IPS DF 19.7 (cell line): Measurements from ENCODE around the gene MAB21L3.

Experiments
- DNase-seq: peaks from one replicate; pipeline ENCODE4 v3.0.0-alpha.2; 2013; ENCODE audit warnings: low read depth, low spot score

Gene MAB21L3

GRCh38 chr1:116107371-116107770, 3.8 kb upstream of the MAB21L3 start:
- no peak for DNase-seq

GRCh38 chr1:116111524-116112021, 374 bp downstream of the MAB21L3 start:
- no peak for DNase-seq

GRCh38 chr1:116112388-116113140, 1.4 kb downstream of the MAB21L3 start:
- DNase-seq, result no peak

GRCh38 chr1:116113615-116114014, 2.4 kb downstream of the MAB21L3 start:
- no peak for DNase-seq

GRCh38 chr1:116115476-116116439, 4.6 kb downstream of the MAB21L3 start:
- no peak for DNase-seq

- no peak for DNase-seq
These were observed 7.3 kb downstream of the MAB21L3 start for GRCh38 chr1:116118471-116118870.

GRCh38 chr1:116119876-116120275, 8.7 kb downstream of the MAB21L3 start:
- no peak for DNase-seq

GRCh38 chr1:116122955-116123757, 12.0 kb downstream of the MAB21L3 start:
- DNase-seq, result no peak

GRCh38 chr1:116123837-116124533, 12.8 kb downstream of the MAB21L3 start:
- DNase-seq, result no peak

- DNase-seq, result no peak
These were observed 14.6 kb downstream of the MAB21L3 start for GRCh38 chr1:116125758-116126157.

GRCh38 chr1:116126281-116126680, 15.1 kb downstream of the MAB21L3 start:
- DNase-seq, result no peak

- DNase-seq, result no peak
These were observed 16.1 kb downstream of the MAB21L3 start for GRCh38 chr1:116127123-116127847.

GRCh38 chr1:116127848-116128540, 16.8 kb downstream of the MAB21L3 start:
- no peak for DNase-seq

GRCh38 chr1:116128664-116129063, 17.5 kb downstream of the MAB21L3 start:
- no peak for DNase-seq

GRCh38 chr1:116129537-116129936, 18.3 kb downstream of the MAB21L3 start:
- DNase-seq, result no peak

- DNase-seq, result no peak
These were observed 19.2 kb downstream of the MAB21L3 start for GRCh38 chr1:116130356-116130755.

GRCh38 chr1:116131170-116131569, 20.0 kb downstream of the MAB21L3 start:
- no peak for DNase-seq

- DNase-seq, result no peak
These were observed 20.8 kb downstream of the MAB21L3 start for GRCh38 chr1:116131866-116132605.
